ENCODE measurements around the gene THNSL1.
A peak's percentile ranks its signal among the peaks of the same experiment; 100 is the strongest.
"Not testable (repeated sequence)": the region's sequence is repeated elsewhere in the genome, so short reads cannot be mapped to it uniquely, and the experiment has no call there.

THNSL1 gene, protein sequence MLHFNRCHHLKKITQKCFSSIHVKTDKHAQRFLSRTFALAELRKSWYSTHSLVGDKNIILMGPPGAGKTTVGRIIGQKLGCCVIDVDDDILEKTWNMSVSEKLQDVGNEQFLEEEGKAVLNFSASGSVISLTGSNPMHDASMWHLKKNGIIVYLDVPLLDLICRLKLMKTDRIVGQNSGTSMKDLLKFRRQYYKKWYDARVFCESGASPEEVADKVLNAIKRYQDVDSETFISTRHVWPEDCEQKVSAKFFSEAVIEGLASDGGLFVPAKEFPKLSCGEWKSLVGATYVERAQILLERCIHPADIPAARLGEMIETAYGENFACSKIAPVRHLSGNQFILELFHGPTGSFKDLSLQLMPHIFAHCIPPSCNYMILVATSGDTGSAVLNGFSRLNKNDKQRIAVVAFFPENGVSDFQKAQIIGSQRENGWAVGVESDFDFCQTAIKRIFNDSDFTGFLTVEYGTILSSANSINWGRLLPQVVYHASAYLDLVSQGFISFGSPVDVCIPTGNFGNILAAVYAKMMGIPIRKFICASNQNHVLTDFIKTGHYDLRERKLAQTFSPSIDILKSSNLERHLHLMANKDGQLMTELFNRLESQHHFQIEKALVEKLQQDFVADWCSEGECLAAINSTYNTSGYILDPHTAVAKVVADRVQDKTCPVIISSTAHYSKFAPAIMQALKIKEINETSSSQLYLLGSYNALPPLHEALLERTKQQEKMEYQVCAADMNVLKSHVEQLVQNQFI

DNA sequence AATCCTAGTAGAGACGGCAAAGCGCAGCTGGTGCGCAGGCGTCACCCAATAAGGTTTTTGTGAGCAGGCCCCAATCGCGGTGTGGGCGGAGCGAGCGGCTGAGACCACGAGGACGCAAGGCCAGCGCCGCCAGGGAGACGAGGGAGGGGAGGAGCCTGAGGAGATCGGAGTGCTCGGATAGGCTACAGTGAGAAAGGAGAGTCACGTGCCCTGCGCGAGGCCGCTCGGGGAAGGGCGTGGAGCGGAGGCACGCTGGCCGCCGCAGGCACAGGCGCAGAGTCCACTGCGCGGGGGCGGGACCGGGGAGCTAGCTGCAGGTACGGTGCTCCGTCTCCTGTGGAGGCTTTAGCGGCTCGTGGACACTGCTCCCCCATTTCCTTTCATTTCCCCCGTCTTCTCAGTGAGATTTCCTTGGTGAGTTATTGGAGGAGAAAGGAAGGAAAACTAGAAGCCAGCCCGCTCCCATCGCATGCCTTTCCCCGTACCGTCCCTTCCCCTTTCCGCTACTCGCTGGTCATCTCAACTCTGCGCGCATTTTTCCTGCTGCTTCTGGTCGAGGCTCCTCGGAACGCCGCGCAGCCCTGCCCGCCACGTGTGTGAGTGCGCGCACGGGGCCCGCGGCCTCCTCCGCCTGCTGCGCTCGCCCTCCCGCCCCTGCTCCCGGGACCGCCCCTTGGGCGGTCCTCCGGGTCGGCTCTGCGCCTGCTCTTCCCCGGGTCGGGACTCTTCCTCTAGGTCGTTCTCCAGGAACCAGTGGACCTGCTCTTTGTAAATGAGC lies at the start of gene THNSL1:
THNSL1 (plus strand) TSS at position 237 of the 778 bp plus-strand sequence. CDS start 6,612 bp downstream, outside the sequence.
- DNase-seq: peak; percentile 98

DNA sequence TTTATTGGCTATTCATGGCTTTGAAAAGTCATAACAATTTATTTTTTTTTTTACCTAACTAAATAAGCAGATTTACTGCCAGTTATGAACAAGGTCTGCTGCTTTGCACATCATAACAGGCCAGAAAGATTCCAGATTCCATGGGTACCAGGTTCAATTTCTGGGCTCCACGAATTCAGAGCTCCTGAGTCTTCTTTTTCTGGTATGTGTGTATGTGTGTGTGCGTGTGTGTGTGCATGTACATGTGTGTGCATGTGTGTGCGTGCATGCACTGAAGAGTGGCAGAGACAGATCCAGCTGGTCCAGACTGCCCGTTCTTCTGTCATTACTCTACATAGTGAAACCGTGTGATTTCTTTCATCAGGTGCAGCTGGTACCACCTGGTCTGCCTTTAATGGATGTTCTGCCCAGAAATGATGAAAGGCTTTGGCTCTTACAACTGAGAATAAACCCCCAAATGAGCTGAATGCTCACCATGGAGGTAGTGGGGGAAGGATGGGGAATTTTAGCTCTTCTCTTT lies 49.4 kb upstream of the THNSL1 start:
- DNase-seq: no peak

DNA sequence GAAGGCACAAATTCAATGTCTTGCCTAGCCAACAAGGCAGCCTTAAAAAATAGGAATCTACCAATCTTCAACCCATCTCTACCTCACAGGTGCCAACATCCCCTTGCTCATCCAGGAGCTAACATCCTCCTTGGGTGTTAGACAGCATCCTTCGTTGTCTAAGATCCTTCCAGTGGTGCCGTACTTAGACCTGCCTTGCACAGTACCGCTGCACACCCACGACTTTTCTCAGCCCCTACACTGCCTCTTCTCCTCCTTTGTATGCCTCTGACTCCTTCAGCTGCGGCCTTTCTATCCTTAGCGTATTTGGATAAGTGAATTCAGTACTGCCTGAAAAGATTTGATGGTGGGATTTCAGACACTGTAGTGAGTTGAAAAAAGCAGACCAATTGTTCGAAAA lies 48.1 kb upstream of the THNSL1 start:
- no peak for DNase-seq

DNA sequence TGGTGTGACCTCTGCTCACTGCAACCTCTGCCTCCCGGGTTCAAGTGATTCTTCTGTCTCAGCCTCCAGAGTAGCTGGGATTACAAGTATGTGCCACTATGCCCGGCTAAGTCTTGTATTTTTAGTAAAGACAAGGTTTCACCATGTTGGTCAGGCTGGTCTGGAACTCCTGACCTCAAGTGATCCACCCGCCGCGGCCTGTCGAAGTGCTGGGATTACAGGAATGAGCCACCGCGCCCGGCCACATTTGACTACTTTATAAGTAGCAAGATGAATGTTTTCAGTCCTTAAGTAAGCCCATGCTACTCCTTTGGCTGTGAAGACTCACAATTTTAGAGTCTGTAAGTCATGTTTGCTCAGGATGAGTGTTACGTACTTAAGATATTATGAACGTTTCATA lies 47.5 kb upstream of the THNSL1 start:
- not testable (repeated sequence) for DNase-seq

DNA sequence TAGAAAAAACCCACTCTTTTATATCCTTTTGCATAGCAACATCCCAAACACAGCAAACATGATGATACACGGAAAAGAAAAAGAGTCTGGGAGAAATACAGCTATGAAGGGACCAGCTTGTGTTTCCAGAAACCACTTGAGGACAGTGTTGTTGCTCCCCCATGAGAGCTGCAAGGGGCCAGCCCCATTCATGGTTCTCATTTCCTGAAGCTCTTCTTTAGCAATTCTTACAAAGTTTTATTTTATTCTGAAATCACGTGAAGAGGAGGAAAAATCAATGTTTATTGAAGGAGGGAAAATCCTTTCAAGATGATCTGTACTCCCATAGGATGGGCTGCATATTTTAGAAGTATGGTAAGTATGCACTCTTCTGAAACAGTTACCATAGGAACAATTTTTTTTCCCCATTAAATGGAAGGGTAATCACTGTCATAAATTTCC lies 46.6 kb upstream of the THNSL1 start:
- no peak for DNase-seq

DNA sequence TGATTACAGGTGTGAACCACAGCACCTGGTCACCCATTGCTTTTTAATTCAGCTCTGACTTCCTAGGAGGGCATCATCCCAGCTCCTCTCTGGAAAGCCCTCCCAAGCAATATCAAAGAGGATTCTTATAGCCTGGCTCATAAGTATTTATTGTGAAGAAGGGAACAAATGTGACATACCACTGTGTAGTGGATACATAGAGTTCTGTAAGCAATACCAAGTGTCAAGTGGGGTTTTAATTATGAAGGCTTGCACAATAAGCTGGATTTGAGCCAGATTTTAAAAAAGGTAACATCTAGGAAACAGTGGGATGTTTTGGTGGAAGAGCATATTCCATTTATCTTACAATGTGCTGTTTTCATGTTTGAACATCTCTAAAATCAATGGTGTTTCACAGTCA lies 45.0 kb upstream of the THNSL1 start:
- no peak for DNase-seq

DNA sequence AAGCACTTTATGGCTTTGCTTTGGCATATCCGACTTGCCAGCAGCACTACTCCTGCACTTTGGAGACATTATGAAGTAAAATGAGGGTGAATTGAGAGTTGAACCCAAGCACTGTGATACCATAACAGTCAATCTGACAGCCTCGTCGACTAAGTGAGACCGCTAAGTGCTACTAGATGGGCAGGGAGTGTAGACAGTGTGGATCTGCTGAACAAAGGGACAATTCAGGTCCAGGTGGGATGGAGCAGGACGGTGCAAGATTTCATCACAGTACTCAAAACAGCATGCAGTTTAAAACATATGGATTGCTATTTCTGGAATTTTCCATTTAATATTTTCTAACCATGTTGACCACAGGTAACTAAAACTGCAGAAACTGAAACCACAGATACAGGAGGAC lies 43.2 kb upstream of the THNSL1 start:
- DNase-seq: no peak

DNA sequence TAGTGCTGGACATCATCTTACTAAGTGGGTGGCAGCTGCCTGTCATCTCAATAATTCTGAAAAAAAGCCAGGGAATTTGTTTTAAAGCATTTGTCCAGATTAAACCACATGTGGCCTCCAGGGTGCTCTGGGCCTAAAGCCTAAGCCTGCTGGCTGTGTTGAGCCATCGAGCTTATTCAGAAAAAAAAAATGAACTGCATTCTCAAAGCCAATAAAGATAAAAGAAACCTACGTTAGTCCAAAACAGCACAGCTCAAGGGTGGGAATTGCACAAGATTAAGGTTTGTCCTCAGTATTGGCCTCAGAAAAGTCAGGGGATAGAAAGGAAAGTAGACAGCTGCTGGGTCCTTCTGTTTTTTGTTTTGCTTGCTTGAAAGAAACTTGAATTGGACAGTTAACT lies 41.4 kb upstream of the THNSL1 start:
- DNase-seq: no peak

DNA sequence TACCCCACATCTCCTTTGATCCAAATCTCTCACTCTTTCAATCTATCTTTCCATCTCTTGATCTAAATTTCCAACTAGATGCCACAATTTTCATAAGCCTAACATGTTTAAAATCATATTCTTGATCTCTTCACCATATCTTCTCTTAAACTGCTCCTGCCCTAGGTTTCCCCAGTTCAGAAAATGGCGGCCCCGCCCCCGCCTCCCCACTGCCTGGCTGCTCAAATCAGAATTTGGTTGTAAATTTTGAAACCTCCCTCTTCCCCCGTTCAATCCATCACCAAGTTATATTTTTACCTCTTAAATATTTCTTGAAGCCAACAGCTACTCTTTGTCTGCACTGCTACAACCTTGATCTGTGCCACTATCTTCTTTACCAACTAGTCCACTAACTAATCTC lies 36.7 kb upstream of the THNSL1 start:
- no peak for DNase-seq

DNA sequence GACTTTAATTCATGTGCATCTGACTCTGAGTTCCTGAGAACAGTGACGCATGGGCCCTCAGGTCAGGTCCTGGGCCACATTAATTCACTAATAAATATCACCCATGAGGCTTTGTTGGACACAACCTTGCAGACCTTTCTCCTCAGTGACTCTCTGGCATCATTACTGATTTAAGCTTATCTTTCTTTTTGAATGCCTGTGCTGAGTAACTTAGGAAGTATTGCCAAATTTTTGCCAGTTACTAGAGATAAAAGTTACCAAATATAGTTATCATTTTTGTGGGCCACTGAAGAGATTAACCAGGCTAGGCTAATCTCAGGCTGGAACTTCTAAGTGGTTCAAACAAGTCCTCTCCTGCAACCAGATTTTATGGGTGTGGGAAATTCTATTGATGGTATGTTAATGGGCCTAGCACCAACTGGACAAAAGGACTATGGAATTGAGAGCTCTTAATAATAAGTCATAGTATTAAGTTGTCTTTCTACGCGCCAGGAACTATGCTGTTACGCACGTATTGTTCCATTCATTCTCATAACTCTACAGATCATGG lies 35.2 kb upstream of the THNSL1 start:
- no peak for DNase-seq

DNA sequence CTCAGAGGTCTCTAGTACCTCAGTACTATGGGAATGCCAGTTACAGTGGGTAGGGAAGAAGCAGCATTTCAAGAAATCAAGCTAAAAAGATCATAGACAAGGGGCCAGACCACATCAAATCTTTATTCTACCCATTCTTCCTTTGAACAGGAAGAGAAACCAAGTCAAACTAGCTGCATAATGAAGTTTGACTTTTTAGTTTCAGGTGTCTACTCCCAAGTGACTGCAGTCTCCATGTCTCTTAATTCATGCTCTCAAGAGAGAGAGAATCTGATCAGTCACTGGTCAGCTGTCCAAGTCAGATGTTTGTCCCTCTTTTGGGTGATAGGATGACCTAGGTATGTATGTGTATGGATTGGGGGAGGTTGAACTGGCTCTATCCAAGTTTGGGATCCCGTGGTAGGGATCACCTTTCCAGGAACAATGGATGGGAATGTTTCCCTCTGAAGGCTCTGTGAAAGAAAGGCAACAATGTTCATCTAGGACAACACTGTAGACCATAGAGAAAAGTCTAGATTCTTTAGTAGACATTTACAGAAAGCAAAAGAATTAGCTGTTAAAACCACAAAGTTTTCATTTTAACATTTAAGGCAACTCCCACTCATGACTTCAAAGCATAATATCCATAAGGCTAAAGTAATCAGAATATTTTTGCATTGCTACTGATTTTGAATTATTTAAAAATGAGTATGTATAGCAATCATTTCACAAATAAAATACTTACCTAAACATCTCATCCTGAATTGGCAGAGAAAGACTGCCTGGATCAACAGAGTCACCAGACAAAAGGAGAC lies 33.9 kb upstream of the THNSL1 start:
- no peak for DNase-seq

DNA sequence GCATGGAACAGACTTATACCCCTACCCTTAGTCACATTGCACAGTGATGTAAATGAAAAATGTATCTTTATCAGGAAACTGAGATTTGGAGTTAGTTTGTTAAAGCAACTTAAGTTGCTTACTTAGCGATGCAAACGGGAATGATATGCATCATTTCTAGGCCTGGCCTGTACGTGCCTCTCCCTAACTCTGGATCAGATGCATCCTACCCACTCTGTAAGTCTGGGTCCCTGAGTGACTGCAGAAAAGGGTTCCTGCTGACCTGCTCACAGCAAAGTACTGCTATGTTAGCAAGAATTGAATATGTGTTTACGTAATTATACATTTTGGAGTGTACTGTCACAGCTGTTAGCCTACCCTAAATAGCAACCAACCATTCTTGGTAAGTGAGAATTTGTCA lies 33.3 kb upstream of the THNSL1 start:
- no peak for DNase-seq

DNA sequence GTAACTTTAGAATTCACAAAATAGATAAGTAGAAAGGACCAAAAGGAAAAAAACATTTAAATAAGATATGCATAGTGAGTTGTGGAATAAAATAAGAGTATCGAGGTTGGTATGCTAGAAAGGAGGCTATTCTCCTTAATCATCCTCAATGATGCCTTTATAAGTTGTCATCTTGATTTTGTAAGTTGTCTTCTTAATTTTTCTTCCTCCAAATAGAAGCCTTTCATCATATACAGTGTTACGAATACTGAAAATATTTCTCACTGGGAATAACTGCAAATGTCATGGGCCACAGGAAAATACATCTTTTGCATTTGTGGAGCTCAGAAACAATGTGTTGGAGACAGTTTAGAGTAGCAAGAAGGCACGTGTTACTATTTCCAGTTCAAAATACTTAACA lies 32.5 kb upstream of the THNSL1 start:
- DNase-seq: no peak

DNA sequence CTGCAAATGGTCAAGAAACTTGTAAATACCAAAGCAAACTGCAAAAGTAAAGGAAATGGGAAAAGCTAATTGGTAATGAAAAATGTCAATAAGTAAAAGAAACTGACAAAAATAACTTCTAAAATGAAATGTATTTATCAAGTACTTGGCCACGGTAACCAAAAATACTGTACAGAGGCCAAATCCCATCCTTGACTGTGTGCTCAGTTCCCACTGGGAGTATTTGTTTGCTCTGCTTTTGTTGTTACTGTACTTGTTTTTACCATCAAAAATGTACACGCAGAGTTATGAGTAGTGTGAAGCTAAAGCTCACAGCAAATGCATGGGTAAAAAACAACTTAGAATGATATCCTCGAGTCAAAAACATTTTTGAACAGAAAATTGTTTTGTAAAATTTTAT lies 31.5 kb upstream of the THNSL1 start:
- DNase-seq: no peak

DNA sequence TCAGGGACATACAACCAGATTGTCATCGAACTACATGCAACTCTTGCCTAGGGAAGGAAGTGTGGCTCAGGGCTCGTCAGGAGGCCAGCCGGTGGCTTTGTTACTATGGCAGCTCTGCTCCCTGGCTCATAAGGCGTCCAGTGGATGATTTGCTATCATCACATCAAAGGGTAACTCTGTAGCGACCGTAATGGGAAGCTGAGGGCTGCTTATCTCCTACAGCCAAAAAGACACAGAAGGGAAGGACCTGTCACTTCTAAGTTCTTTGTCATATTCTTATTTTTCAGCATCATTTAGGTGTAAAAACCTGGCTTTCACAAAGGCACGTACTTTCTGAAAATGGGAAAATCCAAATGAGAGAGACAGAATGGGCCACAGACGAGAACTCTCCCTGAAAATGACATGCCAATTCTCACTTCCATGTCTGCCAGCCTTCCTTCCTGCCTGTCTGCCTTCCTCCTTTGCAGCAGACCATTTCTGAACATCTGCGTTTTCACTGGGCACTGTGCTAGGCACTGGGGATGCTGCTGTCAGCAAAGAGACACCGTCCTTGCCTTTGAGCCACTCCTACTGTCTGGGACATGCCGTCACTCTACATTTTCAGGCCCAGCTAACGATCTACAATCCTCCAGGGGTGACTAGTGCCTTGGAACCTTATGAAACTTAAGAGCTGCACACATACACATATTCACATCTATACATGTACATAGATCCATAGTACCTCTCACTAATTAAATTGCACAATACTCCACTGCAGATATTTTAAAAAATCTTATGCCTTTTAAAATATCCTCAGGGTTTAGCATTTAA lies 27.4 kb upstream of the THNSL1 start:
- DNase-seq: peak in 1 of 2 donors; percentile 12

DNA sequence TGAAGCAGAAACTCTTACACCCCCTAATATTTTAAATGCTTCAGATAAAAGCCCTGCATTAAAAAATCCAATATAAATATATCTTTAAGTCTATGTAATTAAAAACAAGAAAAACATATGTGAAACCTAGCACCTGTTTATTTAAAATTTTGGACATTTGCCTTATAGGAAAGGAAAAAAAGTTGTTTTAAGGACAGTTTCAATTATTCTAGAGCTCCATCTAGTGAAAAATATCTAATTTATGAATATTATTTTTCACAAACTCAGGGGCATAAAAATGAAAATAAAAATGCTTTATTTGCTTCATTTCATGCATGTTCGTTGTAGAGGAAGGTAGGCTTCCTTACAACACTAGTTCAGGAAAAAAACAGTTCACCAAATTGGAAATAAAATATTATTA lies 26.5 kb upstream of the THNSL1 start:
- DNase-seq: peak in 1 of 2 donors; percentile 20

DNA sequence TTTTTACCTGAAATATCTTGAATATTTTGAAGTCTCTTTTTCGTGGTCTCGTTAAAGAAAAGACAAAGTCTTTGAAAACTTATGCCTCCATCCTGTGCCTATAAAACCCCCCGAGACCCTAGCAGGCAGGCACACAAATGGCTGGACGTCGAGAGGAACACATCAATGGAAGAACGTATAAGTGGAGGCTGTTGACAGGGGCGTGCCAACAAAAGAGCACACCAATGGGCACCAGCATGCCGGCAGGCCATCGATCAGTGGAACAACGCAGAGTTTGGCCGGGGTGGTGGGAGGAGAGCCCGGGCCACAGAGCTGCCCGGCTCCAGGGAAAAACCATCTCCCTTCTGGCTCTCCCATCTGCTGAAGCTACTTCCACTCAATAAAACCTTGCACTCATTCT lies 25.1 kb upstream of the THNSL1 start:
- DNase-seq: no peak

DNA sequence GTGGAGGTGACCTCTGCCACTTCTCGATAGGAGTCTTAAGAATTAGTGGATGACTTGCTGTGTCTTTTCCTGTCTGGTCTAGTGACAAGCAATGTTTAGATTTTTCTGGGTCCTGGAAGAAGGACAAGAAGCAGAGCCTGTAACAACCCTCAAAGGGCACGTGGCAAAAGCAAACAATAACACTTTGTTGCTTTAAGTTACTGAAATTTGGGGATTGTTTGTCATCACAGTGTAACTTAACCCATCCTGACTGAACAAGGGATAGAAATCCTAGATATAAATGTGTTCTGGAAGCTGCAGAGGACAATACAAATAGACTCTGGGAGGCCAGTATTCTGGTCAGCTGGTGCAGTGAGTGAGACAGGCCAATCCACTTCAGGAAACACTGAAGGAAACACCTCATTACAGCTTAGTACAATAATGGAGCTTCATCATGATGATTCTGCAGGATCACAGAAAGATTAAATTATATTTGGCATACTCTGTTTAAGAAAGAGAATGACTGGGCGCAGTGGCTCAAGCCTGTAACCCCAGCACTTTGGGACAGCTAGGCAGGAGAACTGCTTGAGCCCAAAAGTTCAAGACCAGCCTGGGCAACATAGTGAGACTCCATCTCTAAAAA lies 23.8 kb upstream of the THNSL1 start:
- no peak for DNase-seq

DNA sequence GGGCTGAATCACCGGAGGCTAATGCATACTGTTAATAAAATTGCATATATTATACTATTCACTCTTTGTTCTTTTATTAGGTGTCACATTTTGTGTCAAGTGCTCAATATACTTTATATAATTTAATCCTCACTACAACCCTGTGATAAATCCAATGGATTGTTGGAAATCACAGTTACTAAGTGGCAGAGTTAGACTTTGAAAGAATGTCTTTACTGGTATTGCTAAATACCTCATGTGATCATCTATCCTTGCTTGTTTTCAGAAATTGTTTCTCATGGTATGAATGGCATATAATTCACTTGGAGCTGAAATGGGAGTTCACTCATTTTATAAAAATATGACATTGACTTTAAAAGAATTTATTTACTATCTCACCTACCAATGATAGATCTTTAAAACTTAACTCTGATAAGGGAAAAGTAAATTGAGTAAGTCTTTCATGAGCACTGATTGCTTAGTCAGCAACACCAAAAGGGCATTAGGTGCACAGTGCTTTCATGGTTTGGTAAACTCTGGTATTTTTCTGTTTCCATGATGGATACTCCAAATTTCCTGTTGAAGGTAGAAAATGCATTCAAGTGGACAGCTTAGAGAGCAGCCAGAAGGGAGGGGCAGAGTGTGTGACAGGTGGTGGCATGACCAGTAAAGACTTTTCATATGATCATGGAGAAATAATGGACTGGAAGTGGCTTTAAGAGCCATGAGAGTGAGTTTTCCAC lies 23.0 kb upstream of the THNSL1 start:
- no peak for DNase-seq

DNA sequence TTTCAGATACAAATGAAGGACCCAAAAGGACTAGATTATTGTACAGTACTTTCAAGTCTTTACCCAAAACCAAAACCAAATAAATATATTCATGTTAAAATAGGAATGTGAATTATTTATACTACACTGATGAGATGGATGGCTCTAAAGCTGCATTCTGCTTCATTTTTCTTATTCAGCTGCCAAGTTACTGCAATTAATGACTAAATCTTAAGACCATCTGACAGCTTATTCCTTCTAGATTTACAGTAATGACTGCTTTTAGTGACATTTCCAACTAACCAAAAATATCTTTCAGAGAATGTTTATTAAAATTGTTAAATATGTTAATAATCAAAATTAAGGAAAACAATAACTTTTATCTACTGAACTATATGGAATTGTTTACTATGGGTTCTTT lies 21.3 kb upstream of the THNSL1 start:
- no peak for DNase-seq
